HG02588 (cell line): Measurements from ENCODE around the gene HS6ST3.
"Not testable (repeated sequence)": the region's sequence is repeated elsewhere in the genome, so short reads cannot be mapped to it uniquely, and the experiment has no call there.

Experiments
- ATAC-seq: cut with Tn5 transposase; IDR thresholded peaks from one replicate; pipeline ENCODE4 v1.9.1; 2021; ENCODE audit warnings: mild to moderate bottlenecking, moderate library complexity; ENCODE audit not compliant: unreplicated experiment

The HS6ST3 gene

GRCh38 chr13:96089749-96090239 lies at the start of gene HS6ST3:
TSS of gene HS6ST3 (plus strand) at chr13:96090107.
- peak; percentile 37 for ATAC-seq

- no peak for ATAC-seq
These were observed 48.4 kb upstream of the HS6ST3 start for GRCh38 chr13:96041326-96042110.

GRCh38 chr13:96044238-96044637 lies 45.7 kb upstream of the HS6ST3 start:
- ATAC-seq = no peak

GRCh38 chr13:96046449-96047126 lies 43.3 kb upstream of the HS6ST3 start:
- ATAC-seq = not testable (repeated sequence)

GRCh38 chr13:96050955-96051354 lies 39.0 kb upstream of the HS6ST3 start:
- ATAC-seq = not testable (repeated sequence)

GRCh38 chr13:96051491-96051890 lies 38.4 kb upstream of the HS6ST3 start:
- ATAC-seq = not testable (repeated sequence)

GRCh38 chr13:96051946-96052345 lies 38.0 kb upstream of the HS6ST3 start:
- ATAC-seq = not testable (repeated sequence)

GRCh38 chr13:96052656-96053002 lies 37.3 kb upstream of the HS6ST3 start:
- peak; percentile 52 for ATAC-seq

GRCh38 chr13:96053003-96053703 lies 36.8 kb upstream of the HS6ST3 start, which contains the start of gene UGGT2:
TSS of gene UGGT2 (minus strand) at chr13:96053401. CDS start at chr13:96053312, 89 bp downstream.
- peak; percentile 98 for ATAC-seq

- no peak for ATAC-seq
These were observed 24.1 kb upstream of the HS6ST3 start for GRCh38 chr13:96065849-96066248.

GRCh38 chr13:96068729-96069128 lies 21.2 kb upstream of the HS6ST3 start:
- ATAC-seq = no peak

GRCh38 chr13:96071504-96071903 lies 18.4 kb upstream of the HS6ST3 start:
- no peak for ATAC-seq

- ATAC-seq = no peak
These were observed 17.5 kb upstream of the HS6ST3 start for GRCh38 chr13:96072392-96072791.

- ATAC-seq = no peak
These were observed 13.9 kb upstream of the HS6ST3 start for GRCh38 chr13:96075953-96076543.

GRCh38 chr13:96080676-96081075 lies 9.2 kb upstream of the HS6ST3 start:
- no peak for ATAC-seq

- no peak for ATAC-seq
These were observed 8.0 kb upstream of the HS6ST3 start for GRCh38 chr13:96081888-96082287.

- no peak for ATAC-seq
These were observed 7.3 kb upstream of the HS6ST3 start for GRCh38 chr13:96082640-96083039.

- no peak for ATAC-seq
These were observed 3.2 kb upstream of the HS6ST3 start for GRCh38 chr13:96086736-96087135.

- ATAC-seq = no peak
These were observed 768 bp upstream of the HS6ST3 start for GRCh38 chr13:96089139-96089538.

GRCh38 chr13:96090240-96091101 lies 564 bp downstream of the HS6ST3 start:
- ATAC-seq = peak; percentile 38
